Kidney tubule cell (primary cell): ENCODE results near the gene ASF1B.

ENCODE experiments used
- DNase-seq: peaks from one replicate; pipeline ENCODE4 v3.0.0-alpha.2; 2018; ENCODE audit warnings: low spot score

The ASF1B gene

GRCh38 chr19:14107581-14108461 lies 28.6 kb downstream of the ASF1B start:
- peak; percentile 39 for DNase-seq

GRCh38 chr19:14106840-14107239 lies 29.5 kb downstream of the ASF1B start:
- no peak for DNase-seq

- no peak for DNase-seq
Observed at GRCh38 chr19:14105680-14106079, 30.7 kb downstream of the ASF1B start.

GRCh38 chr19:14103310-14103709 lies 33.1 kb downstream of the ASF1B start:
- no peak for DNase-seq

GRCh38 chr19:14102756-14103155 lies 33.6 kb downstream of the ASF1B start:
- DNase-seq, result no peak

- DNase-seq, result no peak
Observed at GRCh38 chr19:14102102-14102696, 34.2 kb downstream of the ASF1B start.

- no peak for DNase-seq
Observed at GRCh38 chr19:14101003-14101545, 35.3 kb downstream of the ASF1B start.

GRCh38 chr19:14097532-14098151 lies 38.7 kb downstream of the ASF1B start:
- DNase-seq, result no peak

GRCh38 chr19:14096272-14096992 lies 40.0 kb downstream of the ASF1B start:
- no peak for DNase-seq

- DNase-seq, result no peak
Observed at GRCh38 chr19:14094854-14095253, 41.5 kb downstream of the ASF1B start.

GRCh38 chr19:14093117-14093823 lies 43.1 kb downstream of the ASF1B start:
- no peak for DNase-seq

GRCh38 chr19:14091813-14092462 lies 44.5 kb downstream of the ASF1B start:
- no peak for DNase-seq

GRCh38 chr19:14091081-14091812 lies 45.1 kb downstream of the ASF1B start:
- DNase-seq, result peak; percentile 52

GRCh38 chr19:14090509-14091080 lies 45.8 kb downstream of the ASF1B start, which contains the start of gene SAMD1:
Gene SAMD1 (minus strand): TSS chr19:14090751.
- DNase-seq, result peak; percentile 80

- DNase-seq, result peak; percentile 66
Observed at GRCh38 chr19:14089662-14090508, 46.5 kb downstream of the ASF1B start.

- no peak for DNase-seq
Observed at GRCh38 chr19:14089412-14089661, 47.1 kb downstream of the ASF1B start.

GRCh38 chr19:14088634-14089411 lies 47.6 kb downstream of the ASF1B start:
- no peak for DNase-seq

- no peak for DNase-seq
Observed at GRCh38 chr19:14086098-14086497, 50.3 kb downstream of the ASF1B start.
